IPS-11a (cell line): Measurements from ENCODE around the gene CYP2D6.
"Not testable (repeated sequence)": the region's sequence is repeated elsewhere in the genome, so short reads cannot be mapped to it uniquely, and the experiment has no call there.

Source experiments
- H3K4me3 ChIP-seq: one replicate; pipeline ENCODE4 v1.5.1; 2013; ENCODE audit warnings: low read depth, low read length, control low read depth

Gene CYP2D6

GRCh38 chr22:42130639-42131431 lies at the start of gene CYP2D6:
TSS of gene CYP2D6 (minus strand) at chr22:42130810. CDS start at chr22:42130791, 19 bp downstream.
- not testable (repeated sequence) for H3K4me3 ChIP-seq

DNA sequence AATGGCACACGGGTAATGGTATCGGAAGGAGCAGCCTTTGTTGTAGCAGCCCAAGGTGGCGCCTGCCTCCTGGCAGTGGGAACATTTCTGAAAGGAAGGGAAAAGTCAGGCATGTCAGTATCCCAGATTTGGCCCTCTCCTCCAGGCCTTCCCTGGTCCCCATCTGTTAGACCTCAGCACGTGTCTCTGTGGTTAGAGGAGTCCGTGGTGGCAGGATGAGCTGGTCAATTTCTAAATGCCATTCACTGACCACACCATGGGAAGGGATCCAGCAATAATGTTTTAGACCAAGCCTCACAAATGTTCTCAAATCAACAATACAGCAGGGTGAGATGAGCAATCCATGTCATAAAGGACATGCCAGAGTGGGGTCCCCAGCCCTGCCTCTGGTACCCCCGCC lies 49.0 kb upstream of the CYP2D6 start:
- no peak overlapping the region for H3K4me3 ChIP-seq

- H3K4me3 ChIP-seq = no peak overlapping the region
These were observed 48.4 kb upstream of the CYP2D6 start for GRCh38 chr22:42178910-42179519.

DNA sequence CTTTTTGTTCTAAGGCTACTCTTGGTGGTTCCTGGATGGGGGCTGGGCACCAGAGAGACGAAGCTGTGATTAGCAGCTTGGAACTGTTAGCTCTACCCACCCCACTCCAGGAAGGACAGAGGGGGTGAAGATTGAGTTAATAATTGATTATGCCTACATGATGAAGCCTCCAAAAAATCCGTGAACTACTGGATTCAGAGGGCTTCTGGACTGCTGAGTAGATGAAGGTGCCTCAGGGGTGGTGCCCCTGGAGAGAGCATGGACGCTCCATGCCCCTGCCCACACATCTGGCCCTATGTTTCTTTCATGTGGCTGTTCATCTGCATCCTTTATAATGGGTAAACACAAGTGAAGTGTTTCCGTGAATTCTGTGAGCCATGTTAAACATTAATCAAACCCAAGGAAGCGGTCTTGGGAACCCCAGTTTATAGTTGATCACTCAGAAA lies 47.3 kb upstream of the CYP2D6 start:
- no peak overlapping the region for H3K4me3 ChIP-seq

DNA sequence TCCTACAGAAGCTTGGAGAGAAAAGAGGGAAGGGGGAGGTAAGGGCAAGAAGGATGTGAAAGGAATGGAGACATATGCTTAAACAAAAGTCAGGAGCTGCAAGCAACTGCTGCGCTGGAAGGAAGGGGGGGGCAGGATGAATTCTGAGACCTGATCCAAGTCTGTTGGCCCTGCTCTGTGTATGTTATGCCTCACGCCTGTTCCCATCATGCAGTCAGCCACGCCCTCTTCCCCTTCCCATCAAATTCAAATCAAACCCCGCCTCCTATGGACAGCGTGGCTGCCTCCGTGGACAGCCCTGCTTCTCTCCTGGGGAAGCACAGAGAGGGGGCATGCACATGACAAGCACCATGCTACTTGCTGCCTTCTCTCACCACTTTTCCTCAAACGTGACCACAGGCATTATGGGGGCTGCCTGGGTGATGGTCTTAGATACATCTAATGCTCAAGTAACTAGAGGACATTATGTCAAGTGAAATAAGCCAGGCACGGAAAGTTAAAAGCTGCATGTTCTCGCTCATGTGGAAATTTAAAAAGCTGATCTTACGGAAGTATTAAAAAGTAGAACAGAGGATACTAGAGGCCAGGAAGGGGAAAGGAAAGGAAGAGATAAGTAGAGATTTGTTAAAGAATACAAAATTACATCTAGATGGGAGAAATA lies 45.8 kb upstream of the CYP2D6 start:
- H3K4me3 ChIP-seq = no peak overlapping the region

GRCh38 chr22:42174062-42174461 lies 43.5 kb upstream of the CYP2D6 start:
- no peak overlapping the region for H3K4me3 ChIP-seq

GRCh38 chr22:42173183-42173926 lies 42.7 kb upstream of the CYP2D6 start:
- H3K4me3 ChIP-seq = no peak overlapping the region

- H3K4me3 ChIP-seq = no peak overlapping the region
These were observed 42.2 kb upstream of the CYP2D6 start for GRCh38 chr22:42172773-42173172.

DNA sequence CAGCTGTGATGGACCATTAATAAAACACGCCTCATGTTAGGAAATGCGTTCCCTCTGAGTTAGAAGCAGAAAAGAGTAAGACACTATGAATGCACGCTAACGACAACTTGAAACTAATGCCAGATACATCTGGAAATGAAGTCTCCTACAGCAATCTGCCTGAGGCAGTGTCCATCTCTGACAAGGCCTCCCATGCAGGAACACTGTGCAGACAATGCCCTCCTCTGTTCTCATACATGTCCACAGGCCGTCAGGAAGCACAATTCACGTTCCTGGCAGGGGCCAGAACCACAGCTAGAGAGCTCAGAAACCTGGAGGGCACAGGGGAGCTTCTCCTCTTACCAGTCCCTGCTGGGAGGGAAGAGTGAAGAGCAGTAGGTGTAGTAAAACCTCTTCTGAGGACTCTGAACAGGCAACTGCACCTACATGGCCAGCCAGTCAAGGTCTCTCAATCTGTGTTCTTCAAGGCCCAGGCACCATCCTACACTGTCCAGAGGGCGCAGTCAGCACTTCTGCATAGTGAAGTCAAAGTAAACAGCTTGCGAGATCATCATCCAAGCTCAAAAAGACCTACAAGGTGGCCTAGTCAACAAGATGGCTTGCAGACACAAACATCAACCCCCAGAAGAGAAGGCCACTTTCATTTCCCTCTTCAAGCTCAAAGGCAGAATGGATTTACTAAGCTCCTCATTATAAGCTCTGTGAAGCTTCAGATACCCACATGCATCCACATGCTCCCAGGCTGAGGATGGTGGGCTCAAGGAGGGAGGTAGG lies 41.5 kb upstream of the CYP2D6 start:
- no peak overlapping the region for H3K4me3 ChIP-seq

- H3K4me3 ChIP-seq = no peak overlapping the region
These were observed 40.8 kb upstream of the CYP2D6 start for GRCh38 chr22:42171417-42171816.

DNA sequence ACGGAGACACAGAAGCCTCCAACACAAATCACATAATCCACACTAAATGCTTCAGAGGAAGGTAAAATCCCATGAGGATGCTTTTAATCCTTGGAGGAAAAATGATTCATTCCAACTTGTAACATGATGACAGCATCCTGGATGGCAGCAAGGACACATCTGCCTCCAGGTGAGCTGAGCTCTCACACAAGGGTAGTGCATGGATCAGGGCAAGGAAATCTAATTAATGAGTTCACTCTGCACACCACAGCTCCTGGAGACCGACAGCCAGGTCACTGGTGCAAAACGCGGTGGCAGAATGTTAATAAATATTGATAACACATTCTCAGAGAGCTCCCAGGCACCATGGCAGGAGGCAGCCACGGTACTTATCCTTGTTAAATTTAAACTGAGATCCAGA lies 40.3 kb upstream of the CYP2D6 start:
- H3K4me3 ChIP-seq = no peak overlapping the region

GRCh38 chr22:42169055-42169469 lies 38.5 kb upstream of the CYP2D6 start:
- no peak overlapping the region for H3K4me3 ChIP-seq

GRCh38 chr22:42168476-42168875 lies 37.9 kb upstream of the CYP2D6 start:
- H3K4me3 ChIP-seq = no peak overlapping the region

DNA sequence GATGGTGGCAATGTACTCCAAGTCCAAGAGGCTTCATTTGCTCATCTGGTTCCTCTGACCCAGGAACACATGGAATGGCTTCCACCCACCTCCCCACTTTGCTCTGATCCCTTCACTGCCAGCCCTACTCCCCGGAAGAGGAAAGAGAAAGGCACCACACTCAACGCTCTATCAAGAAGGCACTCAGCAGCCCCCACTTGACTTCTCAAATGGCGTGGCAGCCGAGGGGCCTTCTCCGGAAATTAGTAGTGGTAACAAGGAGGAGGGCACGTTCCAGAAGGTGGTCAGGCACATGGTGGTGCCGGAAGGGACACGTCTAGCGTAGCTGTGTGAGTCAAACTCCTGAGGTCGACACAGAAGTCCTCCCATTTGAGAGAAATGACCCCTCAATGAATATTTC lies 36.5 kb upstream of the CYP2D6 start:
- H3K4me3 ChIP-seq = no peak overlapping the region

- H3K4me3 ChIP-seq = no peak overlapping the region
These were observed 34.3 kb upstream of the CYP2D6 start for GRCh38 chr22:42164901-42165300.

DNA sequence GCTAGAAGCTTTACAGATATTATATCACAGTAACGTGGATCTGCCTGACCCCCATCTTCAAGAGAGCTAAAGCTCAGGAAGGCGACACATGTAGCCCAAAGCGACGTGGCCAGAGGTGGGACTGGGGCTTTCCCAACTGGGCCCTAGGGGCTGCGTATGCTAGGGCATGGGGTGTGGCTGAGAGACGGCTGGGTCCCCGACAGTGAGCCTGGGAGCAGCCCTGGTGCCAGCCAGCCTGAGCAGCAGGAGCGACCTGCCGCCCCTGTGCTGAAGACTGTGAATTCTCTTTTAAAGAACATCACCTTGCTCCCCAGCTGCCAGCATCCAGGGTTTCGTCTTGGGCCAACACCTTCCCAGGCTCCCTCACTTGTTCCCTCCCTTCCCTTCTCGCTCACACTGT lies 32.9 kb upstream of the CYP2D6 start:
- no peak overlapping the region for H3K4me3 ChIP-seq

- no peak overlapping the region for H3K4me3 ChIP-seq
These were observed 32.3 kb upstream of the CYP2D6 start for GRCh38 chr22:42162728-42163489.

DNA sequence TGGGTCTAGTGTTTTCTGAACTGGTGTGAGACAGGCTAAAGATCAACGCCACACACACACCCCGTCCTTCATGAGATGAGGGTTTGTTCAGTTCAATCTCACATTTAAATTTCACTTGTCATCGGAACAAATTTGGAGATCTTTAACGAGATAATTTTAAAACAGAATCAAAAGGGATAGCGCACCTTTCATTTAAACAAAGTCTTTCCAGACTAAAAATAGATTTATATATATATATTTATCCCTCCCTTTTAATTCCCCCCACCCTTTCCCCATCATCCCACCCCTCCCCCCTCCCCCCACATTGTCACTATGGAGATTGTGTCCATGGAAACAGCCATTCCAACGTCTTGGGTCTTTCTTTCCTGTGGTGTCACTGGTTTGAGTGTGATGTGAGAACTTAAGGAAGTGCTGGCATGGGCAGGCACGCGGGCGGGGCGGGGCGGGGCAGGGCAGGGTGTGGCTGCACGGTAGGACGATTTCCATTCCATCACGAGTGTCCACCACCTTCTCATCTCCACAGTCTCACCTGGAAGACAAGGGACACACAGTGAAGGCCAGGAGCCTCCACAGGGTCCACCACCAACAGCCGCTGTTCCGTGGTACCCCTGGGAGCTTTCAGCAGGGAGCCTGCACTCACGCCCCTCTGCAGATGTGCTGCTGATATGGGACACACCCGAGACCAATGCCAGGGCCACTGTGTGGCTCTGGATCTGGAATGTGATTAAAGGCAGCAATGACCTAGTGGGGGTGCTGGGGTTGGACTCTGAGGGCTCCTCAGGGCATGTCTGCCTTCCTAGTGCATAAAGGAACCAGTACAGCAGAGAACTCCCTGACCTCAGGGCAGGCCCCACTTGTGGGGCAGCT lies 30.5 kb upstream of the CYP2D6 start:
- H3K4me3 ChIP-seq = no peak overlapping the region

DNA sequence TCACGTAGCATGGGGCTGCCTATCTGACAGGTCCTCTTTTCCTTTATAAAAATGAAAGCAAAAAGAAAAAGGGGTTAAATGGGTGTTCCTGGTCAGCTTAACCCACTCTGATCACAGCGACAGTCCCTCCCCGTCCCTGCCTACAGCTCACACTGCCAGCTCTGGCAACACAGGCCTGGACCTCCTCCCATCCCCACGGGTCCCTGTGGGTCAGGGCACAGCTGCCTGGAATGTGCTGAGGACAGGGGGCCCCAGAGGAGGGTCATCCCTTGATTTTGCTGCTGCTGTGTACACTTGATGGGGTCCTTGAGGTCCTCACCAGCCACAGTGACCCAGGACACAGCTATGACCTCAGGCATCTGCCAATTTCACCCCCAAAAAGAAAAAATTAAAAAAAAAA lies 29.6 kb upstream of the CYP2D6 start:
- H3K4me3 ChIP-seq = no peak overlapping the region
